H54 (cell line): ENCODE data around the gene ZC3H11A.
"Not testable (repeated sequence)": the region's sequence is repeated elsewhere in the genome, so short reads cannot be mapped to it uniquely, and the experiment has no call there.

ENCODE experiments used
- DNase-seq: peaks from one replicate; pipeline ENCODE4 v3.0.0; 2011; ENCODE audit warnings: low spot score, mixed read lengths; ENCODE audit not compliant: insufficient read length
- FAIRE-seq: peaks from 3 replicates; lab custom pipeline; 2011; peaks lifted over from hg19 to GRCh38; lab: Jason Lieb, UNC
- POLR2A ChIP-seq: IDR thresholded peaks from 2 replicates; pipeline ENCODE4 v1.6.1; 2011; ENCODE audit warnings: low read depth, mild to moderate bottlenecking, low read length

Gene ZC3H11A

GRCh38 chr1:203795441-203796235, at the start of gene ZC3H11A, which contains the start of gene ZBED6:
Gene ZC3H11A (plus strand): TSS chr1:203795623. CDS start chr1:203817071, 21,448 bp downstream.
Gene ZBED6 (plus strand): TSS chr1:203795623. CDS start chr1:203797523, 1,900 bp downstream.
- TF ChIP-seq POLR2A: peak; percentile 38
- peak; percentile 61 for FAIRE-seq
- DNase-seq: peak; percentile 85

GRCh38 chr1:203746281-203746680, 49.1 kb upstream of the ZC3H11A start:
- no peak for TF ChIP-seq POLR2A
- FAIRE-seq (no peak), DNase-seq (no peak)

- FAIRE-seq: no peak
- TF ChIP-seq POLR2A: no peak
Observed at GRCh38 chr1:203751051-203751450, 44.4 kb upstream of the ZC3H11A start.

GRCh38 chr1:203751618-203752361, 43.6 kb upstream of the ZC3H11A start:
- FAIRE-seq, DNase-seq: not testable (repeated sequence)

More at GRCh38 chr1:203751051-203751450, 44.4 kb upstream of the ZC3H11A start:
- no peak for DNase-seq

GRCh38 chr1:203754455-203754864, 41.0 kb upstream of the ZC3H11A start:
- DNase-seq (no peak), FAIRE-seq (no peak)
- TF ChIP-seq POLR2A: no peak

GRCh38 chr1:203756036-203756435, 39.4 kb upstream of the ZC3H11A start:
- TF ChIP-seq POLR2A: no peak
- no peak for FAIRE-seq

GRCh38 chr1:203758749-203759148, 36.7 kb upstream of the ZC3H11A start:
- DNase-seq, FAIRE-seq: not testable (repeated sequence)

More at GRCh38 chr1:203756036-203756435, 39.4 kb upstream of the ZC3H11A start:
- DNase-seq: no peak

- TF ChIP-seq POLR2A: no peak
- FAIRE-seq (no peak), DNase-seq (no peak)
Observed at GRCh38 chr1:203760506-203760905, 34.9 kb upstream of the ZC3H11A start.

- DNase-seq, FAIRE-seq: not testable (repeated sequence)
Observed at GRCh38 chr1:203761958-203762357, 33.5 kb upstream of the ZC3H11A start.

- TF ChIP-seq POLR2A: no peak
- DNase-seq: no peak
- FAIRE-seq: no peak
Observed at GRCh38 chr1:203763505-203763904, 31.9 kb upstream of the ZC3H11A start.

GRCh38 chr1:203764105-203765028, 31.1 kb upstream of the ZC3H11A start:
- TF ChIP-seq POLR2A: no peak
- DNase-seq (no peak), FAIRE-seq (no peak)

GRCh38 chr1:203765029-203765837, 30.2 kb upstream of the ZC3H11A start, which contains the start of gene LAX1:
Gene LAX1 (plus strand): TSS chr1:203765183. CDS start chr1:203765566, 383 bp downstream.
- DNase-seq (no peak), FAIRE-seq (no peak)
- TF ChIP-seq POLR2A: no peak
